Ammon's horn (tissue), 1 donor: ENCODE results near the gene TMA7B.

ENCODE experiments used
- DNase-seq: peaks from one replicate; pipeline ENCODE4 v3.0.0-alpha.2; 2016; ENCODE audit warnings: low spot score

TMA7B gene

GRCh38 chr22:40002935-40003715 is 42.9 kb downstream of the TMA7B start:
- no peak for DNase-seq

GRCh38 chr22:40004836-40005235 is 44.6 kb downstream of the TMA7B start:
- DNase-seq, result no peak

- no peak for DNase-seq
Measured at GRCh38 chr22:40006641-40007040, 46.4 kb downstream of the TMA7B start.

- no peak for DNase-seq
Measured at GRCh38 chr22:40007853-40008710, 47.9 kb downstream of the TMA7B start.

GRCh38 chr22:40008726-40009291 is 48.6 kb downstream of the TMA7B start:
- no peak for DNase-seq

GRCh38 chr22:40009292-40009774 is 49.1 kb downstream of the TMA7B start:
- no peak for DNase-seq

- no peak for DNase-seq
Measured at GRCh38 chr22:40009951-40010671, 49.9 kb downstream of the TMA7B start.

GRCh38 chr22:40010746-40011145 is 50.5 kb downstream of the TMA7B start:
- no peak for DNase-seq
